Karpas-422 (cell line): ENCODE data around the gene NIT1. TPM values are rescaled to one million over a fixed set of nuclear protein-coding genes. Genes with fewer than 3 reads are reported as not detected.
"Not testable (repeated sequence)": the region's sequence is repeated elsewhere in the genome, so short reads cannot be mapped to it uniquely, and the experiment has no call there.

Experiments
- DNase-seq: peaks from one replicate; pipeline ENCODE4 v3.0.0-alpha.2; 2015
- H2AFZ ChIP-seq: fragments of 200-600 bp; sonication (generic); 2 replicates; pipeline ENCODE4 v1.6.1; 2014; ENCODE audit warnings: antibody characterized with exemption, low read length, mixed read lengths
- H3K27ac ChIP-seq: fragments of 200-600 bp; sonication (generic); 2 replicates; pipeline ENCODE4 v1.5.1; 2014; ENCODE audit warnings: mild to moderate bottlenecking, low read length, moderate library complexity
- H3K27me3 ChIP-seq: fragments of 200-600 bp; sonication (generic); 2 replicates; pipeline ENCODE4 v1.6.1; 2014; ENCODE audit warnings: low read length, mixed read lengths
- H3K36me3 ChIP-seq: fragments of 200-600 bp; sonication (generic); 2 replicates; pipeline ENCODE4 v1.6.1; 2014; ENCODE audit warnings: low read length, mixed read lengths; ENCODE audit not compliant: insufficient read depth
- H3K4me1 ChIP-seq: fragments of 200-600 bp; sonication (generic); 2 replicates; pipeline ENCODE4 v1.6.1; 2014; ENCODE audit warnings: mild to moderate bottlenecking, low read length, mixed read lengths
- H3K4me2 ChIP-seq: fragments of 200-600 bp; sonication (generic); 2 replicates; pipeline ENCODE4 v1.6.1; 2014; ENCODE audit warnings: low read length, low read depth, mild to moderate bottlenecking; ENCODE audit not compliant: poor library complexity, severe bottlenecking
- H3K4me3 ChIP-seq: fragments of 200-600 bp; sonication (generic); 2 replicates; pipeline ENCODE4 v1.5.1; 2014; ENCODE audit warnings: mild to moderate bottlenecking, antibody characterized with exemption, low read length, mixed read lengths
- H3K79me2 ChIP-seq: fragments of 200-600 bp; sonication (generic); 2 replicates; pipeline ENCODE4 v1.6.1; 2014; ENCODE audit warnings: mild to moderate bottlenecking, low read length, mixed read lengths
- H3K9ac ChIP-seq: fragments of 200-600 bp; sonication (generic); 2 replicates; pipeline ENCODE4 v1.6.0; 2014; ENCODE audit warnings: low read length
- H3K9me2 ChIP-seq: fragments of 200-600 bp; sonication (generic), shearing (Covaris generic); replicated peaks from 2 replicates; pipeline ENCODE4 v1.6.0; 2014; ENCODE audit warnings: mild to moderate bottlenecking, low read length, moderate library complexity; ENCODE audit not compliant: insufficient read depth
- H3K9me3 ChIP-seq: fragments of 300-700, 200-600 bp; sonication (generic); 2 replicates; pipeline ENCODE4 v1.6.1; 2014; ENCODE audit warnings: low read length, mixed read lengths
- H4K20me1 ChIP-seq: fragments of 200-600 bp; sonication (generic); 2 replicates; pipeline ENCODE4 v1.6.1; 2014; ENCODE audit warnings: mild to moderate bottlenecking, antibody characterized with exemption, low read length, low read depth; ENCODE audit not compliant: insufficient read depth
- total RNA-seq: library from RNA; depleted of rRNA; stranded (reverse); fragments of >200 nt; shearing (Covaris generic); gene quantifications from 2 replicates; pipeline ENCODE4 v1.2.3, GENCODE V29; 2014; ENCODE audit warnings: low replicate concordance

Gene NIT1
- total RNA-seq, 1 experiment from 2014 or later: 41.5 TPM

DNA sequence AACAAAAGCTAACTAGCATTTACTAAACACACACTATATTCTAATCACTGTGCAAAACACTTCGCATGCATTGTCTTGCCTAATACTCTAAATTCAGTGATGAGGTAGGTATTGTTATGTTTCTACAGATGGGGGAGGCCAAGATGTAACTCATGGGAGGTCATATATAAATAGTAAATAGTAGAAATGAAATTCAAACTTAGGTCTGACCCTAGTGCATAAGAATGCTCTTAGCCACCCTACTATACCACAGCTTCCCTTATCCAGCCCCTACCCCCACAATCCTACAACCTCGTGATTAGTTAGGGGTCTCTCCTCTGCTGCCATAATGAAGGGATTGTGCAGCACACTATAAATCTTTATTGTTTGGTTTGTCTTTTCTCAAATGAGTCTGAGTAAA, 3.3 kb upstream of the NIT1 start:
- Histone ChIP-seq H3K27me3 (no peaks in the 10 kb centered on the region), H3K36me3 (peaks cover 22% of the 10 kb centered on the region; the same call in 1 of the 2 replicates), H3K79me2 (peaks cover 98% of the 10 kb centered on the region), H3K9ac (no peak overlapping the region), H3K4me2 (peak overlapping the region; percentile 6), H3K4me1 (peaks cover 62% of the 10 kb centered on the region), H3K9me3 (no peaks in the 10 kb centered on the region), H3K9me2 (no peaks in the 10 kb centered on the region), H4K20me1 (peaks cover 20% of the 10 kb centered on the region), H2AFZ (no peak overlapping the region), H3K4me3 (no peak overlapping the region), H3K27ac (no peak overlapping the region)
- DNase-seq: no peak

DNA sequence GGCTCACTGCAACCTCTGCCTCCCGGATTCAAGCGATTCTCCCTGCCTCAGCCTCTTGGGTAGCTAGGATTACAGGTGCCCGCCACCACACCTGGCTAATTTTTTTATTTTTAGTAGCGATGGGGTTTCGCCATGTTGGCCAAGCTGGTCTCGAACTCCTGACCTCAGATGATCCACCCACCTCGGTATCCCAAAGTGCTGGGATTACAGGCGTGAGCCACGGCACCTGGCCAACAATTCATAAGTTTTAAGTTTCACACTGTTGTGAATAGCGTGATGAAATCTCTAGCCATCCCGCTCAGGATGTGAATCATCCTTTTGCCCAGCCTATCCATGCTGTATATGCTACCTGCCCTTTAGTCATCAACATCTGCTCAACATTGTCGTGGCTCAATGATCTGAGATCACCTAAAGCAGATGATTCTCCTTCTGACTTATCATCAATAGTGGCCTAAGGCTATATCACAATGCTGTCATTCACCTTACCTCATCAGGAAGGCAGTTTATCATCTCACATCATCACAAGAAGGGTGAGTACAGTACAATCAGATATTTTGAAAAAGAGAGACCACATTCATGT, 2.7 kb upstream of the NIT1 start:
- peaks cover 20% of the 10 kb centered on the region for H4K20me1 ChIP-seq
- peak overlapping the region; percentile 81 for H3K4me2 ChIP-seq
- no peaks in the 10 kb centered on the region for H3K9me2 ChIP-seq
- H3K4me3 ChIP-seq: no peak overlapping the region
- H3K27me3 ChIP-seq: no peaks in the 10 kb centered on the region
- no peak overlapping the region for H3K9ac ChIP-seq
- no peak overlapping the region for H3K27ac ChIP-seq
- H3K4me1 ChIP-seq: peaks cover 69% of the 10 kb centered on the region
- peaks cover 94% of the 10 kb centered on the region for H3K79me2 ChIP-seq
- no peak for DNase-seq
- no peak overlapping the region for H2AFZ ChIP-seq
- H3K9me3 ChIP-seq: no peaks in the 10 kb centered on the region
- peaks cover 25% of the 10 kb centered on the region; the same call in 1 of the 2 replicates for H3K36me3 ChIP-seq

DNA sequence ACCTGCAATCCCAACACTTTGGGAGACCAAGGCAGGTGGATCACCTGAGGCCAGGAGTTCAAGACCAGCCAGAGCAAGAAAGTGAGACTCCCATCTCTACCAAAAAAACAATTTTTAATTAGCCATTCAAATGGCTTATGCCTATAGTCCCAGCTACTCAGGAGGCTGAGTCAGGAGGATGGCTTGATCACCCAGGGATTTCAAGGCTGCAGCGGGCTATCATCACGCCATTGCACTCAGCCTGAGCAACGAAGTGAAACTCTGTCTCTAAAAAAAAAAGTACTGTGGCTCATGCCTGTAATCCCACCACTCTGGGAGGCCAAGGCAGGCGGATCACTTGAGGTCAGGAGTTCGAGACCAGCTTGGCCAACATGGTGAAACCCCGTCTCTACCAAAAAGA, 1.9 kb upstream of the NIT1 start:
- not testable (repeated sequence) for H3K9me2 ChIP-seq, H2AFZ ChIP-seq, H3K27me3 ChIP-seq, H3K9me3 ChIP-seq, H3K4me3 ChIP-seq, H3K9ac ChIP-seq, H3K27ac ChIP-seq, DNase-seq
- Histone ChIP-seq H3K36me3 (peaks cover 27% of the 10 kb centered on the region; the same call in 1 of the 2 replicates), H3K4me1 (peaks cover 71% of the 10 kb centered on the region), H3K4me2 (peak overlapping the region; percentile 81), H4K20me1 (peaks cover 20% of the 10 kb centered on the region), H3K79me2 (peaks cover 89% of the 10 kb centered on the region)

DNA sequence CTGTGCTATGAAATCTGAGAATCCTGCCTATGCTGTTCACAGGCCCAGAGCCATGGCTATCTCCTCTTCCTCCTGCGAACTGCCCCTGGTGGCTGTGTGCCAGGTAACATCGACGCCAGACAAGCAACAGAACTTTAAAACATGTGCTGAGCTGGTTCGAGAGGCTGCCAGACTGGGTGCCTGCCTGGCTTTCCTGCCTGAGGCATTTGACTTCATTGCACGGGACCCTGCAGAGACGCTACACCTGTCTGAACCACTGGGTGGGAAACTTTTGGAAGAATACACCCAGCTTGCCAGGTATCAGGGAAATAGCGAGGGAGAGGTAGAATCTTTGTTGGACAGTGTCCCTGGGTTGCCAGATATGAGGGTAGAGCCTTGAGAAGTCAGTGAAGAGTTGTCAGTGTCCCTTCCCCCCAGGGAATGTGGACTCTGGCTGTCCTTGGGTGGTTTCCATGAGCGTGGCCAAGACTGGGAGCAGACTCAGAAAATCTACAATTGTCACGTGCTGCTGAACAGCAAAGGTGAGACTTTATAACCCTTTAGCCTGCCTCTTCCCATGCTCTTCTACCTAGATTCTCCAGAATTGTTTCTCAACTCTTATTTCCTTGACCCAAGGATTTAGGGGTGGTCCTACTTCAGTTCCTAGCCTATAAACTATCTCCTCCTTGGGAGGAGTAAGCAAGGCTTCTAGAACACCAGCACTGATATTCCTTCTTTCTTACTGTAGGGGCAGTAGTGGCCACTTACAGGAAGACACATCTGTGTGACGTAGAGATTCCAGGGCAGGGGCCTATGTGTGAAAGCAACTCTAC, 1.4 kb downstream of the NIT1 start:
- Histone ChIP-seq H3K79me2 (peaks cover 60% of the 10 kb centered on the region), H3K36me3 (peaks cover 32% of the 10 kb centered on the region; the same call in 1 of the 2 replicates), H4K20me1 (peaks cover 8% of the 10 kb centered on the region; the same call in 1 of the 2 replicates), H3K9me3 (no peaks in the 10 kb centered on the region), H3K4me2 (peak overlapping the region; percentile 81), H3K4me1 (peaks cover 51% of the 10 kb centered on the region), H3K9me2 (no peaks in the 10 kb centered on the region), H3K9ac (peak overlapping the region; percentile 97), H3K4me3 (peak overlapping the region; percentile 98), H3K27ac (peak overlapping the region; percentile 67), H3K27me3 (no peaks in the 10 kb centered on the region), H2AFZ (no peak overlapping the region)
- DNase-seq: peak; percentile 87

DNA sequence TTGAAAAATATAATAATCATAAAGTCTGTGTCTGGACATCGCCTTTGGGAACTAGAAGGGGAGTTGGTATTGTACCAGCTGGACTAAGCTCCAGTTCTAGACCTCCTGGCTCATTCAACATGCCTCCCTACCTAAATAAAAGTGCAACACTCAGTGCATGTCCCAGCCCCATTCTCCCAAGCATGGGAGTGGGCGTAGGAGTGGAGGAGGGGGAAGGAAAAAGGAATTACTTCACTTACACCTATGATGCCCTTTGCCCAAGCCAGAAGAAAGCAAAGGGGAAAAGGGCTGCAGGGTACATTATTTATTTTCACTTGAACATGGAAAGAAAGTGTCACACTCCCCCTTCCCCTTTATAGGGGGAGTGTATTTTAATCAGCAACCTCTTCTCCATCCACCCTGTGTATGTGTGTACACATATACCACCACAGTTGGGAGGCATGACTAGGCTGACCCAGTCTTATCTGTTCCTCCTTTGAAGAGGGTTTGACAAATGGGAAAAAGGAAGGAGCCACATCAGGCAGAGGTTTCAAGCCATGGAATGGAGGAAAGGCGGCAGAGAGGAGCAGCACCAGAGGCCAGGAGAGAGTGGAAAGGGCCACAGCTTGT, 3.2 kb downstream of the NIT1 start:
- Histone ChIP-seq H3K9ac (no peak overlapping the region), H3K4me3 (no peak overlapping the region), H3K4me1 (peaks cover 35% of the 10 kb centered on the region), H3K9me2 (no peaks in the 10 kb centered on the region), H3K79me2 (peaks cover 49% of the 10 kb centered on the region), H3K27ac (no peak overlapping the region), H2AFZ (no peak overlapping the region), H3K9me3 (no peaks in the 10 kb centered on the region), H4K20me1 (peaks cover 5% of the 10 kb centered on the region; the same call in 1 of the 2 replicates), H3K4me2 (no peak overlapping the region), H3K27me3 (no peaks in the 10 kb centered on the region), H3K36me3 (peaks cover 33% of the 10 kb centered on the region; the same call in 1 of the 2 replicates)
- no peak for DNase-seq

DNA sequence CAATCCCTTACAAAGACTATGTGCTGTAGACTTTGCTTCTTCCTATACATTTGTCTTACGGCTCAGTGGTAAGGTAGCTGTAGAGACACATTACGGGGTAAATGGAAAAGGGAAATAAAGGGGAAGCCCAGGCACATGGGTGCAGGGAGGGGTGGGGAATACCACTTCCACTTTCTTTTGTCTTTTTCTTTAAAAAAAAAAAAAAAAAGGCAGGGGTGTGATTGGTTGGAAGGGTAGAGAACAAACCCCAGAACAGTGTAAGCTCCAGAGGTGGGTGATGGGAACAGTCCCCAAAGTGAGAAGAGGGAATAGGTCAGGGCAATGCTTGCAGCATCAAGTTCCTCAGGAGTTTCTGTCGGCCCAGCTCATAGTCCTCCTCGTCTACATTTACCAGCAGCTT, 3.9 kb downstream of the NIT1 start:
- Histone ChIP-seq H3K9me3 (no peaks in the 10 kb centered on the region), H3K4me2 (no peak overlapping the region), H3K36me3 (peaks cover 36% of the 10 kb centered on the region; the same call in 1 of the 2 replicates), H3K4me1 (peaks cover 28% of the 10 kb centered on the region), H3K9ac (no peak overlapping the region), H3K27ac (no peak overlapping the region), H3K27me3 (no peaks in the 10 kb centered on the region), H3K79me2 (peaks cover 46% of the 10 kb centered on the region), H3K9me2 (no peaks in the 10 kb centered on the region), H4K20me1 (no peaks in the 10 kb centered on the region), H3K4me3 (no peak overlapping the region), H2AFZ (no peak overlapping the region)
- no peak for DNase-seq

DNA sequence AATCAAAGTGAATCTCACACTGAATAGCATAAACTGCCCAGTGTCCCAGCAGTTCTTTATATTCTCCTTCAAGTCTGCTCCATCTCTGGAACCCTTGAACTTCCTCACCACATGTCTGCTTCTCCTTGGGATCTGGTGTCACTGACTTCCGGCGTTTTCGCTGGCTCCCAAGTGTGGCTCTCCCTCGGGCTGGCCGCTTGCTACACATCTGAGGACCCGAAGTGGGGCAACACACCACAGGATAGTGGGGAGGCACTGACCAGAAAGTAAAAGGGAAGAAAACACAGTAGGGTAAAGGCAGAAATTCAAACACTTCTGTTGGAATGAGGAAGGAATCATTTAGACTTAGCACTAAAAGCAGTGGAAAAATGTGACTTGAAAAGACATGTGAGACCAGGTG, 5.1 kb downstream of the NIT1 start:
- H3K4me1 ChIP-seq: peaks cover 29% of the 10 kb centered on the region
- no peaks in the 10 kb centered on the region for H3K9me3 ChIP-seq
- no peaks in the 10 kb centered on the region for H4K20me1 ChIP-seq
- no peak overlapping the region for H2AFZ ChIP-seq
- DNase-seq: no peak
- no peak overlapping the region for H3K4me2 ChIP-seq
- H3K27me3 ChIP-seq: no peaks in the 10 kb centered on the region
- no peak overlapping the region for H3K4me3 ChIP-seq
- H3K27ac ChIP-seq: no peak overlapping the region
- H3K36me3 ChIP-seq: peaks cover 46% of the 10 kb centered on the region; the same call in 1 of the 2 replicates
- peaks cover 44% of the 10 kb centered on the region for H3K79me2 ChIP-seq
- H3K9me2 ChIP-seq: no peaks in the 10 kb centered on the region
- H3K9ac ChIP-seq: no peak overlapping the region

DNA sequence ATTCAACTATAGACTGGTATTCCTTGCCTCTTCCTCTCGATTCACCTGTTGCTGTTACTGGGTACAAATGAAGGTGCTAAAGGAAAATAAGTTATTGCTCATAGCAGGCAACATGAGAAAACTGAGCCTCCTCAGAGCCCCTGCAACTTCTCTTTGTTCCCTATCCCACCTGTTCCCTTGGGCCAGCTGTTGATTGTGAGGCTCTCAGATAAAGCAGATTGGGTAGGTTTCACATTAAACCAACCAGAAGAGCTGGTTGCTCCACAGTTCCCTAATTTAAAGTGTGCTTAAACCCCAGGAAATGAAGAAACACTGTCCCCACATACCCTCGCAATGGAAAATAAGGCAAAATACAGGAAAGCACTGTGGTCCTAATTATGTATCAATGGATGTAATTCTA, 9.7 kb downstream of the NIT1 start:
- Histone ChIP-seq H3K9me3 (no peaks in the 10 kb centered on the region), H3K27me3 (no peaks in the 10 kb centered on the region), H3K4me1 (peaks cover 24% of the 10 kb centered on the region), H3K9ac (no peak overlapping the region), H3K27ac (no peak overlapping the region), H3K4me2 (no peak overlapping the region), H3K9me2 (no peaks in the 10 kb centered on the region), H3K4me3 (no peak overlapping the region), H3K79me2 (peaks cover 64% of the 10 kb centered on the region), H2AFZ (no peak overlapping the region), H3K36me3 (peaks cover 32% of the 10 kb centered on the region), H4K20me1 (no peaks in the 10 kb centered on the region)
- no peak for DNase-seq
